ENCODE results near the gene MYBPC1. TPM values are rescaled to one million over a fixed set of nuclear protein-coding genes. Genes with fewer than 3 reads are reported as not detected.

The MYBPC1 gene
- total RNA-seq, 1 experiment from 2014 or later = 0.49 TPM

DNA sequence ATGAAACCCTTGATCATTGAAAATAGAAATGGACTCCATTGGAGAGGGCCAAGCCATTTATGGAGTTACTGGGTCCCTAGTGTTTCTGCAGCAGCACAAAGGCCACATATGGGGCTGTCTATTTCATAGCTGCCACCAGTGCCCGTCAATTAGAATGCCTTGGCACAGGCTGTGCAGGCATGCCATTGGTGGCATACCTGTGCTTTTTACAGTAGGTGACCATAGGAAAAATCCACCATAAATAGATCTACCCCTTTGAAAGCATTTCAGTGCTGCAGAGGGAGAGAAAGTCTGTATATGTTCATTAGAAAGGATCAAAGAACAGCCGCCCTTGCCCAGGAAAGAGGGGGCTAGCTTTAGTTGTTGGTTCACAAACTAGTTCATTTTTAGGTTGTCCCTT is 13.1 kb downstream of the MYBPC1 start:
- Histone ChIP-seq H3K4me3 (ENCODE audit: low read depth, low read length, poor library complexity, severe bottlenecking) (no peak overlapping the region), H3K9me3 (ENCODE audit: low read depth, low read length, poor library complexity, severe bottlenecking) (no peaks in the 10 kb centered on the region), H3K27me3 (replicated peaks; ENCODE audit: insufficient read depth, low read depth, low read length, poor library complexity) (no peaks in the 10 kb centered on the region), H3K27ac (ENCODE audit: low read depth, low read length, poor library complexity, severe bottlenecking) (no peak overlapping the region), H3K4me1 (ENCODE audit: insufficient read depth, low read length, poor library complexity, severe bottlenecking) (peaks cover 16% of the 10 kb centered on the region), H3K36me3 (ENCODE audit: insufficient read depth, low read length, poor library complexity, severe bottlenecking) (no peaks in the 10 kb centered on the region)
- intact Hi-C loops (cut with micrococcal nuclease; ENCODE audit: unreplicated experiment) = no loop called here
- POLR2A ChIA-PET (ENCODE audit: low non-redundant PET) = no interaction called here
- DNase-seq (ENCODE audit: low spot score) = no peak
- TF ChIP-seq, protein P1, sequence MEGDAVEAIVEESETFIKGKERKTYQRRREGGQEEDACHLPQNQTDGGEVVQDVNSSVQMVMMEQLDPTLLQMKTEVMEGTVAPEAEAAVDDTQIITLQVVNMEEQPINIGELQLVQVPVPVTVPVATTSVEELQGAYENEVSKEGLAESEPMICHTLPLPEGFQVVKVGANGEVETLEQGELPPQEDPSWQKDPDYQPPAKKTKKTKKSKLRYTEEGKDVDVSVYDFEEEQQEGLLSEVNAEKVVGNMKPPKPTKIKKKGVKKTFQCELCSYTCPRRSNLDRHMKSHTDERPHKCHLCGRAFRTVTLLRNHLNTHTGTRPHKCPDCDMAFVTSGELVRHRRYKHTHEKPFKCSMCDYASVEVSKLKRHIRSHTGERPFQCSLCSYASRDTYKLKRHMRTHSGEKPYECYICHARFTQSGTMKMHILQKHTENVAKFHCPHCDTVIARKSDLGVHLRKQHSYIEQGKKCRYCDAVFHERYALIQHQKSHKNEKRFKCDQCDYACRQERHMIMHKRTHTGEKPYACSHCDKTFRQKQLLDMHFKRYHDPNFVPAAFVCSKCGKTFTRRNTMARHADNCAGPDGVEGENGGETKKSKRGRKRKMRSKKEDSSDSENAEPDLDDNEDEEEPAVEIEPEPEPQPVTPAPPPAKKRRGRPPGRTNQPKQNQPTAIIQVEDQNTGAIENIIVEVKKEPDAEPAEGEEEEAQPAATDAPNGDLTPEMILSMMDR (conservative IDR thresholded peaks at IDR 0.05; ENCODE audit: low read depth, low read length) = no peak
- TF ChIP-seq EZH2 (IDR thresholded peaks at IDR 0.05; ENCODE audit: borderline replicate concordance, low read depth, low read length, poor library complexity, severe bottlenecking) = no peak
- CTCF ChIA-PET = no interaction called here
- BruUV-seq (replicated peaks) = no TSS peak

DNA sequence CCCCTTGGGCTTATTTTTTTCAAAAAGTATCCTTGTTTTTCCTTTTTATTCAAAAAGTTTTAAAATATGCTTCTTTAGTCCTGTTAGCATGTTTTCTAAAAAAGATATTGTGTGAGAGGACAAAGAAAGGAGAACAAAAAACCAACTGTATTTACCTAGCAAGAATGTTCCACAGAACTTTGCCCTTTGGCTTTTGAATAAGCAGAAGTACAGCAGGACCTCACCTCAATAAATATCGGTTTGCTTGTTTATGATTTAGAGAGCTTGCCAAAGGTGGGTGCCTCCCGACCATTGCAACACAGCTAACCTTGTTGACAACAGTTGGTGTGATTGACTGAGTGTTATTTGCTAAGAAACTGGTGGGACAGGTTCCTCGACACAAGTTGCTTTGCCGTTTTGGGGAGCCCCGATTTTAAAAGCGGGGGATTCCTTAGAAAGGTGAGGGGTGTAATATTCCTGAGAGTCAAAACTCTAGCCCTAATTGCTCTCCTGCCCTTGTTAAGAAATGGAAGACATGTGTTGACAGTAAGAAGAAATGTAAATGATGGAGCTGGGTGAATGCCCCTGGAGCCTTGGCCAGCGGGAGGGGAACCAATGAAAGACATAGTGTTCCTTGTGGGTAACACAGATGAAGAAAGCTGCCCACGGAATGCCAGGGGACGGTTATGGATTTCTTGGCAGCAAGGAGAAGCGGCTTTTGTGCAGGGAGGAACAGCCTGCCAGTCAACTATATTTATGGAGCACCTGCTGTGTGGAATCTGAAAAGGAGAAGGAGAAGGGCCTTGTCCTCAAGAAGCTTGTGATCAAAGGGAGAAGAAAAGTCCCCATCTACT is 13.7 kb downstream of the MYBPC1 start:
- no peaks in the 10 kb centered on the region for H3K9me3 ChIP-seq (ENCODE audit: low read depth, low read length, poor library complexity, severe bottlenecking)
- no peak overlapping the region for H3K4me3 ChIP-seq (ENCODE audit: low read depth, low read length, poor library complexity, severe bottlenecking)
- H3K27ac ChIP-seq (ENCODE audit: low read depth, low read length, poor library complexity, severe bottlenecking) = no peak overlapping the region
- no peaks in the 10 kb centered on the region for H3K27me3 ChIP-seq (replicated peaks; ENCODE audit: insufficient read depth, low read depth, low read length, poor library complexity)
- H3K36me3 ChIP-seq (ENCODE audit: insufficient read depth, low read length, poor library complexity, severe bottlenecking) = no peaks in the 10 kb centered on the region
- intact Hi-C loops (cut with micrococcal nuclease; ENCODE audit: unreplicated experiment) = no loop called here
- BruUV-seq (replicated peaks) = no TSS peak
- peaks cover 14% of the 10 kb centered on the region for H3K4me1 ChIP-seq (ENCODE audit: insufficient read depth, low read length, poor library complexity, severe bottlenecking)
- ChIA-PET CTCF (no interaction called here), POLR2A (ENCODE audit: low non-redundant PET) (no interaction called here)
- TF ChIP-seq, protein P1 (conservative IDR thresholded peaks at IDR 0.05; ENCODE audit: low read depth, low read length) = no peak
- no peak for TF ChIP-seq EZH2 (IDR thresholded peaks at IDR 0.05; ENCODE audit: borderline replicate concordance, low read depth, low read length, poor library complexity, severe bottlenecking)
- no peak for DNase-seq (ENCODE audit: low spot score)

DNA sequence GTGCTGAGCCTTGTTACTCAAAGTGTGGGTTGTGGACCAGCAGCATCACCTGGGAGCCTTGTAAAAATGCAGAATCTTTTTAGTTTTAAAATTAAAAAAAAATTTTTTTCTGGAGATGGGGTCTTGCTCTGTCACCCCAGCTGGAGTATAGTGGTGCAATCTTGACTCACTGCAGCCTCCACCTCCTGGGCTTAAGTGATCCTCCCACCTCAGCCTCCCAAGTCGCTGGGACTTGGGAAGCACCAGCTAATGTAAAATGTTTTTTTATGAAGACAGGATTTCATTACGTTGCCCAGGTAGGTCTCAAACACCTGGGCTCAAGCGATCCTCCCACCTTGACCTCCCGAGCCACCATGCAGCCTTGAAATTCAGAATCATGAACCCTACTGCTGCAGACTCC is 14.4 kb downstream of the MYBPC1 start:
- intact Hi-C loops (cut with micrococcal nuclease; ENCODE audit: unreplicated experiment) = no loop called here
- Histone ChIP-seq H3K27ac (ENCODE audit: low read depth, low read length, poor library complexity, severe bottlenecking) (no peak overlapping the region), H3K27me3 (replicated peaks; ENCODE audit: insufficient read depth, low read depth, low read length, poor library complexity) (no peaks in the 10 kb centered on the region), H3K36me3 (ENCODE audit: insufficient read depth, low read length, poor library complexity, severe bottlenecking) (no peaks in the 10 kb centered on the region), H3K9me3 (ENCODE audit: low read depth, low read length, poor library complexity, severe bottlenecking) (no peaks in the 10 kb centered on the region), H3K4me3 (ENCODE audit: low read depth, low read length, poor library complexity, severe bottlenecking) (no peak overlapping the region), H3K4me1 (ENCODE audit: insufficient read depth, low read length, poor library complexity, severe bottlenecking) (peaks cover 7% of the 10 kb centered on the region)
- TF ChIP-seq EZH2 (IDR thresholded peaks at IDR 0.05; ENCODE audit: borderline replicate concordance, low read depth, low read length, poor library complexity, severe bottlenecking) = no peak
- TF ChIP-seq, protein P1 (conservative IDR thresholded peaks at IDR 0.05; ENCODE audit: low read depth, low read length) = no peak
- BruUV-seq (replicated peaks) = no TSS peak
- CTCF ChIA-PET = no interaction called here
- DNase-seq (ENCODE audit: low spot score) = no peak
- POLR2A ChIA-PET (ENCODE audit: low non-redundant PET) = no interaction called here
